ENCODE measurements around the gene KCNE3.
"Not testable (repeated sequence)": the region's sequence is repeated elsewhere in the genome, so short reads cannot be mapped to it uniquely, and the experiment has no call there.

The KCNE3 gene

DNA sequence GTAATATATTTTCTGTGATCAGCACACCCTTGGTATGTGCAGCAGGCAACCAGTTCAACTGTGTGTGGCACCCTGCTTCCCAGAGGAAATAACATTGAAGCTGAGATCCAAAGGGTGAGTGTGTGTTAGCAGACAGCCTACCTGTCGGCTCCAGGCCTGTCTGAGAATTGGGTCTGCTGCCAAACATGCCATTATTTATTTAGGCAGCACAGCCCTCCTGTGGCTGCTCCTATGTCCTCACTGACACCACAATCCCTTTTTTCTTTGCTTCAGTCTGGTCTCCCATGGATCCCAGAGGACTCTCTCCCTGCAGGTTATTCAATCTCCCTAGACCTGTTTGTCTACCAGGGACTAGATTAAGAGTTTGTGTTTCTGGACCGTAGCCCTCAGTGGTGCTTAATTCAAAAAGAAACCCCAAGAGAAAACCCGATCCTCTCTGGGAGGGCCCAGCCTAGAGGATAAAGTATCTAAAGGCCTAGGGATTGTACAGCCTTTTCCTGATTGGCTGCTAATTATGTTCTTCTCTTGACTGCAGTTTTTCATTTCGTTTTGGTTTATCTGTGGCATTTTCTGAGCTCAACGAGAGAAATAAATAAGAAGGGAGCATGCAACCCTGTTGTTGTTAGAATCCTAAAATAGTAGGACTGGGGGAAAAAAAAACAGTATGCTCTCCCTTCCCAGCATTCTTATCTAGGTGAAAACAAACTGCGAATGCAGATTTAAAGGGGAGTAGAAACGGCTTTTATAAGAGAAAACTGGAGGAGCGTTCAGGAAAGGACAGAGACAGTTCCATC lies 24.1 kb downstream of the KCNE3 start:
- DNase-seq (ENCODE audit: low read depth, low spot score) = no peak

- DNase-seq (ENCODE audit: low read depth, low spot score) = no peak
Observed at GRCh38 chr11:74442636-74443035, 24.7 kb downstream of the KCNE3 start.

DNA sequence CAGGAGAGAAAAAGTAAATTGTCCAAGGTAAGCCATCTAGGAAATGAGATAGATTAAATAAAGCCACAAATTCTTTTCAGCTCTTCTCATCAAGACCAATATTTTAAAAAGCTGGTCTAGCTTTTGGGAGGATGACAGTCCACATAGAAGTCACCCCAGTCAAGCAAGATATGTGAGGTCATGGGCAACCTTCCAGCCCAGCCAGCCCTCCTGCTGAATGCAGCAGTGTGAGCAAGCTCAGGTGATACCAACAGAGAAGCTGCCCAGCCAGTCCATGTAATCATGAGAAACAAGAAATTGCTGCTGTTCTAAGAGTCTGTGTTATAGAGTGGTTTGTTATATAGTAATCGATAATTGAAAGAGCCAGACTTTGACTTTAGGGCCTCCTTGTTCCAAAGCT lies 28.7 kb downstream of the KCNE3 start:
- no peak for DNase-seq (ENCODE audit: low read depth, low spot score)

- no peak for DNase-seq (ENCODE audit: low read depth, low spot score)
Observed at GRCh38 chr11:74437441-74438042, 29.8 kb downstream of the KCNE3 start.

DNA sequence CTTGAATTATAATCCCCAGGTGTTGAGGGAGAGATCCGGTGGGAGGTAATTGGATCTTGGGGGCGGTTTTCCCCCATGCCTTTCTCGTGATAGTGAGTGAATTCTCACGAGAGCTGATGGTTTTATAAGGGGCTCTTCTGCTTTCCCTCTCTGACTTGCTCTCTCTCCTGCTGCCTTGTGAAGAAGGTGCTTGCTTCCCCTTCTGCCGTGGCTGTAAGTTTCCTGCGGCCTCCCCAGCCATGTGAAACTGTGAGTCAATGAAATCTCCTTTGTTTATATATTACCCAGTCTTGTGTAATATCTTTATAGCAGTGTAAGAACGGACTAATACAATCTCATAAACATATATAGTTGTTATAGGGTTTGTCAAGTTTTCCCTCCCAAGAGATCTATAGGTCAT lies 32.8 kb downstream of the KCNE3 start:
- no peak for DNase-seq (ENCODE audit: low read depth, low spot score)

- DNase-seq (ENCODE audit: low read depth, low spot score) = no peak
Observed at GRCh38 chr11:74429205-74429604, 38.1 kb downstream of the KCNE3 start.

GRCh38 chr11:74427384-74427886 lies 39.9 kb downstream of the KCNE3 start:
- DNase-seq (ENCODE audit: low read depth, low spot score) = no peak

GRCh38 chr11:74425100-74425499 lies 42.2 kb downstream of the KCNE3 start:
- DNase-seq (ENCODE audit: low read depth, low spot score) = no peak

GRCh38 chr11:74418509-74418895 lies 48.8 kb downstream of the KCNE3 start:
- DNase-seq (ENCODE audit: low read depth, low spot score) = peak; percentile 65

GRCh38 chr11:74417860-74418508 lies 49.4 kb downstream of the KCNE3 start:
- no peak for DNase-seq (ENCODE audit: low read depth, low spot score)

DNA sequence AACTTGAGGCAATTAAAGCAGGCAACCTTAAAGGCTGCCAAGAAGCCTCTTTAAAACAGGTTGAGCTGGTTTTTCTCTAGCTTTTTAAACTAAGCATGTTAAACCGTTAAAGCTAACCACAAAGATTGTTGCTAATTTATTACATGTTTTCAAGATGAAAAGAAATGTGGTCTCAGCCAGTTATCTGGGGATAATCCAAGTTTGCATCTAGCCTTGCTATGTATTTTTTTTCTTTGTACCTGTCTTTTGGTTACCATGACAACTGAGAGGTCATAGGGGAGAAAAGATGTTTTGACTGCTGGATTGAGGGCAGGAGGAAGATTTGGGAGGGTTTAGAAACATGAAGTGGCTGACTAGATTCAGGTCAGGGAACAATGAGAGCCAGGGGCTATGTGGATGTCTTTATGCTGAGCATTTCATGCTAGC lies 50.0 kb downstream of the KCNE3 start:
- DNase-seq (ENCODE audit: low read depth, low spot score) = no peak

GRCh38 chr11:74416974-74417373 lies 50.4 kb downstream of the KCNE3 start:
- not testable (repeated sequence) for DNase-seq (ENCODE audit: low read depth, low spot score)

DNA sequence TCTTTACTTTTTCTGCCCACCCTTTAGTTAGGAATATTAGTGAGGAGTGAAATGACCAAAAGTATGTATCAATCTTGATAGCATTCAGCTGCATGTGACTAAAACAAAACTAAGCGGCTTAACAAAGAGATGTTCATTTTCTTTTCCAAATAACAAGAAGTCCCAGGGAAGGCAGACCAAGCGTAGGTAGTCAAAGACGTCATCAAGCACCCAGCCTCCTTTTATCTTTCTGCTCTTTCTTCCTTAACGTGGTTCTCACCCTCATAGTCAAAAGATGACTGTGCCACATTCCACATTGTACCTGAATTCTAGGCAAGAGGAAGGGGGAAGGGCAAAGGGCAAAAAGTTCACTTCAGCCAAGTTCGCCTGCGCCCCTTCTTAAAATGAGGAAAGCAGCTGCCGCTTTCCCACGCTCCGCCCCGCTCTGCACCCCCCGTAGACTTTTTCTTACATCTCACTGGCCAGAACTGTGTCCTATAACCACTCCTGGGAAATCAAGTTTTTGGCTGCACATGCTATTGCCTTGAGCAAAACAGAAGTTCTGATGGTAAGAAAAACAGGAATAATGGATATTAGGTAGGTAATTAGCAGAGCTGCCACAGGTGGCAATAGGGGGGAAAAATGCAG lies 54.5 kb downstream of the KCNE3 start:
- no peak for DNase-seq (ENCODE audit: low read depth, low spot score)

DNA sequence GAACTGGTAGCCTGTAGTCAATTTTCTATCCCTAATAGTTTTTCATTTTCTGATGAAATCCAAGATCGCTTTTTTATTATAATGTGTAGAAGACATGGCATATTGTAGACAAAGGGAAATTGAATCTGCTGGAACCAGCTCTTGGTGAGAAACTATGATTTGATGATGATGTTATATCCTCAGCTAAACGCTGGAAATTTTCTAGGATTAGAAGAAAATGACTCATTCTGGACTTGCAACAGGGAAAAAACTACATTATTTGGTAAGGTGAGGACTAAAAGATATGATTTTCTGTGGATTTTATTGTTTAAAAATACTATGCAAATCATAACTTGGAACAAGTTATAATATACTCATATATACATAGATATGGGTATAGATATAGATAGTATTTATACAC lies 55.0 kb downstream of the KCNE3 start:
- no peak for DNase-seq (ENCODE audit: low read depth, low spot score)

DNA sequence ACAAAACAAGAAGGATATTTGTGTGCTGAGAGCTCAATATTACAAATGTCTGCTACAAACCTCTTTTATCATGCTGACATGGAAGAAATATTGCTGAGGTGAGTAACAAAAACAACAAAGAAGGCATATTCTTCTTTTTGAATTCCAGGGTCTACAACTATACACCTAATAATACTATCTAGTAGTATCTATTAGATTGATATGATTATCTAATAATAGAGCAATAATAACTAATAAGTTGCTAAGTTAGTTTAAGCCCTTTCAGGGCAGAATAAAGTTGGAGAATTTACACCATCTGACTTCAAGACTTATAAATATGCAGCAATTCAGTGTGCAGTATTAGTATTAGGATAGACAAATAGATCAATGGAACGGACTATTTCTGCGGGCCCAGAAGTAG lies 57.7 kb downstream of the KCNE3 start:
- no peak for DNase-seq (ENCODE audit: low read depth, low spot score)

Data from smooth muscle cell of the brain vasculature (primary cell).